ENCODE results near the gene HSPA5.
"Not testable (repeated sequence)": the region's sequence is repeated elsewhere in the genome, so short reads cannot be mapped to it uniquely, and the experiment has no call there.

HSPA5 gene

GRCh38 chr9:125241000-125241862 is at the start of gene HSPA5:
Gene HSPA5, minus strand, starts transcription at chr9:125241343. Its CDS starts 217 bp downstream, at chr9:125241126.
- peak; percentile 97 for DNase-seq

DNA sequence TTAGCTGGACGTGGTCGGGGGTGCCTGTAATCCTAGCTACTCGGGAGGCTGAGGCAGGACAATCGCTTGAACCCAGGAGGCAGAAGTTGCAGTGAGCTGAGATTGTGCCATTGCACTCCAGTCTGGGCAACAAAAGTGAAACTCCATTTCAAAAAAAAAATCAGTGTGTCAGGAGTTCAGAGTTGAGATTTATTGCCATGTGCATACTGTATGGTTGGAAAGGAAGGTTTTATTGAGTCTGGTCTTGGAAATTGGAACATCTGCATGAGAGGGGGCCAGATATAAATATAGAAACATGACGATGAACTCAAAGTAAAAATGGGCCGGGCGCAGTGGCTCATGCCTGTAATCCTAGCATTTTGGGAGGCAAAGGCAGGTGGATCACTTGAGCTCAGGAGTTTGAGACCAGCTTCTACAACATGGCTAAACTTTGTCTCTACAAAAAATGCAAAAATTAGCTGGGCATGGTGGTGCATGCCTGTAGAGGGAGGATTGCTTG is 45.8 kb upstream of the HSPA5 start:
- DNase-seq, result not testable (repeated sequence)

GRCh38 chr9:125284855-125285254 is 43.7 kb upstream of the HSPA5 start:
- DNase-seq, result peak; percentile 39

DNA sequence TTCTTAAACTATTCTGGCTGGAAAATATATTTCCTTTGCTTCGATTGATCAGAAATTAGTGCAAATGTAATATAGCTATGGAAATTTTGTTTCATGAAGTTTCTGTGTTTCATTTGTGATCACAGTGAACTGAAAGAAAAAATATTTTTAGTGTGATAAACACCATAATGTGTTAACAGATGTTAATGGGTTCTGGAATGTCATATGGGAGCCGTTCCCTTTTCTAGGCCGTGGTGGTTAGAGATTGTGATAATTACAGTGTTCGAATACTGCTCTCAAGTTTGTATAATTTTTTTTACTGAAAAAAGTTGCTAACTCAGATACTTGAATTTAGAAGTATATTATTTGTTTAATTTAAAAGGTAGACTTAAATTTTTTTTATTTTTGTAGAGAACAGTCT is 39.8 kb upstream of the HSPA5 start:
- DNase-seq, result no peak

GRCh38 chr9:125277411-125277810 is 36.3 kb upstream of the HSPA5 start:
- DNase-seq, result no peak

DNA sequence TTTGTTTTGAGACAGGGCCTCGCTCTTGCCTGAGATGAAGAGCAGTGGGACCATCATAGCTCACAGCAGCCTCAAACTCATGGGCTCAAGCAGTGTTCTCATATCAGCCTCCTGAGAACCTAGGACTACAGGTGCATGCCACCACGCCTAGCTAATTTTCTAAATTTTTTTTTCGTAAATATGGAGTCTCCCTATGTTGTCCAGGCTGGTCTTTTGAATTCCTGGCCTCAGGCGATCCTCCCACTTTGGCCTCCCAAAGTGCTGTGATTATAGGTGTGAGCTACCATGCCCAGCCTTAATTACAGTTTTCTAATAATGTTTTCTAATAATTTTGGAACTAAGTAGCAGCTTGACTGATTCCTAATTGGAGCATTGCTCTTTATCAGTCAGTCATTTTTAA is 35.6 kb upstream of the HSPA5 start:
- DNase-seq, result no peak

GRCh38 chr9:125272697-125273096 is 31.6 kb upstream of the HSPA5 start:
- no peak for DNase-seq

- DNase-seq, result no peak
Observed at GRCh38 chr9:125271081-125271480, 29.9 kb upstream of the HSPA5 start.

- no peak for DNase-seq
Observed at GRCh38 chr9:125269014-125269397, 27.9 kb upstream of the HSPA5 start.

DNA sequence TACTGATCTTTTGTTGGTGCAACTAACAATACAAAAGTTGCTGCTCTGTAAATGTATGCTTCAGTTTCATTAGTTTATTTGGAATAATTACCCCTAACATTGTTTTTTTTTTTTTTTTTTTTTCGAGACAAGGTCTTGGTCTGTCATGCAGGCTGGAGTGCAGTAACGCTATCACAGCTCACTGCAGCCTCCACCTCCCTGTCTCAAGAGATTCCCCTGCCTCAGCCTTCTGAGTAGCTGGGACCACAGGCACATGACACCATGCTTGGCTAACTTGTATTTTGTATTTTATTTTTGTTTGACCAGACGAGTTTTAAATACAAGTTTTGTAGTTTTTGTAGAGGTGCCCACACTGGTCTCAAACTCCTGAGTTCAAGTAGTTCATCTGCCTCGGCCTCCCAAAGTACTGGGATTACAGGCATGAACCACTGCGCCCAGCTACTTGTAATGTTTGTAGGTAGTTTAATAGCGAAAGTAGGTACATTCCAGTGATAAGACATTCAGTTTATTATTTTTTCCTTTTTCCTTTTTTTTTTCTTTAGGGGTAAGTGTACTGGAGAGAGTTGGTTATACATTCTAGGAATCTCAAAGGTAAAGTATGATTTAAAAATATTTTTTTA is 27.4 kb upstream of the HSPA5 start:
- no peak for DNase-seq

- not testable (repeated sequence) for DNase-seq
Observed at GRCh38 chr9:125264068-125264467, 22.9 kb upstream of the HSPA5 start.

GRCh38 chr9:125262294-125262991 is 21.3 kb upstream of the HSPA5 start:
- peak; percentile 54 for DNase-seq

DNA sequence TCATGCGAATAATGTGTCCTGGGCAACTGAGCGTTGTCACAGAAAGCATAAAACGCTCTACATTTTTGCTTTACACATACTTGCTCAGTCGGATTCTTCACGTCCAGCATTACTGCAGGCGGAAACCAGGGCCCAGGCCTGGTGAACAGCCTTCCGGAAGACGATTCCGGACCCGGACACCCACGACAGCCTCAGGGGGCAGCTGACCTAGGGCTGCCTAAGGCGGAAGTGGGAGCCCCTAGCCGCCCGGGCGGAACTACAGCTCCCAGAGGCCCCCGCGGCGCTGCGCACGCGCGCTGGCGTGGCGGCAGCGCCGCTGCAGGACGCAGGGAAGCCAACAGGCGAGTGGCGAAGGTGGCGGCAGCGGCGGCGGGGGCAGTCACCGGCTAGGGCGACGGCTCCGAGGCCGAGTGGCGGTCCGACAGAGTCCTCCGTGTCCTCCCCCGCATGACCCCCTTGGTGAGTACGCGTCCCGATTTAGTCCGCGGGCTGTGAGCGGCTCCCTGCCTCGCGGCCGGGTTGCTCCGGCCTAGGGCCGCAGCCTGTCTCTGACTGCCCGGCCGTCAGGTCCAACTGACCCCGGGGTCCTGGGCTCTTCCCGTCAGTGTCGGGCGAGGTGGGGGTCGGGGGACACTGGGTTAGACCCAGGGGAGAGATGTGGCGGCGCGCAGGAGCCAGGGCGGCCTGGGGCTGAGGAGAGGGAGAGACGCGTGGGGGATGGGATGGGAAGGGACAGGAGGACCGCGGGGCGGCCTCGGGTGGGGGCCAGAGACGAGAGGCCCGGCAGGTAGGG is 20.6 kb upstream of the HSPA5 start, which contains the start of gene GAPVD1:
Gene GAPVD1, plus strand, starts transcription at position 326 of the 793 bp plus-strand sequence. CDS start 37,096 bp downstream, outside the sequence.
- DNase-seq, result peak; percentile 85

DNA sequence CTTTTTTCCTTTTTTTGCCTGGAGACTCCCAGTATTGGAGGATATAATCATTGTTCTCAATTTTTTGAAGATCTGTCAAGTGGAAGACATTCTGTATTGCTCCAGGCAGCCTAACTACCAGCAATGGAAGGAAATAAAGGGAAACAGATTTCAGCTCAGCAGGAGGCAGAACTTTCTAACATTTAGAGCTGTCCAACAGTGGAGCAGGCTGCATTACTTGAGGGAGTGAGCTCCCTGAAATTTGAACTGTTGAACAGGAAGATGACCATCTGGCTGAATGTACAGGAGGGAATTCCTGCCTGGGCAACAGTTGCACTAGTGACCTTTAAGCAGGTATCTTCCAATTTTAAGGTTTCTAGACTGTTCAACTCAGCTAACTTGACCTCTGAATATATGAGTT is 19.4 kb upstream of the HSPA5 start:
- no peak for DNase-seq

GRCh38 chr9:125258832-125259534 is 17.8 kb upstream of the HSPA5 start:
- no peak for DNase-seq

- no peak for DNase-seq
Observed at GRCh38 chr9:125258160-125258785, 17.1 kb upstream of the HSPA5 start.

- no peak for DNase-seq
Observed at GRCh38 chr9:125255781-125256391, 14.7 kb upstream of the HSPA5 start.

DNA sequence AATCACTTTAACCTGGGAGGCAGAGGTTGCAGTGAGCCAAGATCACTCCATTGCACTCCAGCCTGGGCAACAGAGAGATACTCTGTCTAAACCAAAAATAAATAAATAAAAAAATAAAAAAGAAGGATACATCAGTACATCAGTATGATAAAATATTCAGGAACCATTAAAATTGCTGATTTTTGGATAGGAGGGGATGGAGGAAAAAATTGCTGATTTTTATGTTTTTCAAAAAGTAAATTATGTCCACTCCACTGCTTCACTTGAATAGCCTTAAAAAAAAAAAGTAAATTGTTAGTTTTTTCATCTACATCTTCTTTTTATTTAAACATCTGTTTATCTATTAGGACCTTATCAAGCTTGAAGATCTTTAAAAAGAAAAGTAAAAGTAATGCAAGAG is 13.1 kb upstream of the HSPA5 start:
- no peak for DNase-seq

DNA sequence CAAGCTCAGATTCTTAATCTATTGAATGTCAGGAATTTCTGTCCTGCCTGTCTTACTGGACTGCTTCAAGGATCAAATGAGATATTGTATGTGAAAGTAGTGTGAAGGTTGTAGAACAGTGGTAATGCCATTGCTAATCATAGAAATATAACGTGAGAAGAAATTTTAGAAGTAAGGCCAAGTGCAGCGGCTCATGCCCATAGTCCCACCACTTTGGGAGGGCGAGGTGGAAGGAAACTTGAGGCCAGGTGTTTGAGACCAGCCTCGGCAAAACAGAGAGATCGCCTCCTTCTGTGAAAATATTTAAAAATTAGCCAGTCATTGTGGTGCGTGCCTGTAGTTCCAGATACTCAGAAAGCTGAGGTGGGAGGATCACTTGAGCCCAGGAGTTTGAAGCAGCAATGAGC is 5.1 kb upstream of the HSPA5 start:
- no peak for DNase-seq

- DNase-seq, result no peak
Observed at GRCh38 chr9:125243792-125244260, 2.7 kb upstream of the HSPA5 start.

Data from DMS79 treated with DMSO at 0.1 percent for 48 hours (cell line).